ENCODE measurements around the gene BLOC1S3.
A peak's percentile ranks its signal among the peaks of the same experiment; 100 is the strongest.

The BLOC1S3 gene

DNA sequence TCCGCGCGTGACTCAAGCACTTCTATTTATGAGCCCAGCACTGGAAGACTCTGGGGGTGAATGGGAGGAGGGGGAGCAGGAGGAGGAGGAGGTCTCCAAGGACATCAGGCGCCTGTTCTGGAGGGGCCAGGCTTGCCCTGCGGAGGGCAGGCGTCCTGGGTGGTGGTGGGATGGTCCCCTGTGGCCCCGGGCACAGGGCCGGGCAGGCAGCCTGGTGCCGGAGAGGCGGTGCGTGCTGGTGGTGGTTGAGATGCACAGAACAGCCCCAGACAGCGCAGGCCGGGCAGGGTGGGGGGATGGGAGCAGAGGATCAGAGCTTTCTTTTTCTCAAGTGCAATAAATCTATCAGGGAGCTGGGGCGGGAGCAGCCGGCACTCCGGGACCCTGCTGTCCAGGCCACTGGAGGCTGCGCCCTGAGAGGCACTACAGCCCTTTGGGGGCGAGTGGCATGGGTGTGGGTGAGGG is 31.8 kb upstream of the BLOC1S3 start:
- DNase-seq, result no peak

DNA sequence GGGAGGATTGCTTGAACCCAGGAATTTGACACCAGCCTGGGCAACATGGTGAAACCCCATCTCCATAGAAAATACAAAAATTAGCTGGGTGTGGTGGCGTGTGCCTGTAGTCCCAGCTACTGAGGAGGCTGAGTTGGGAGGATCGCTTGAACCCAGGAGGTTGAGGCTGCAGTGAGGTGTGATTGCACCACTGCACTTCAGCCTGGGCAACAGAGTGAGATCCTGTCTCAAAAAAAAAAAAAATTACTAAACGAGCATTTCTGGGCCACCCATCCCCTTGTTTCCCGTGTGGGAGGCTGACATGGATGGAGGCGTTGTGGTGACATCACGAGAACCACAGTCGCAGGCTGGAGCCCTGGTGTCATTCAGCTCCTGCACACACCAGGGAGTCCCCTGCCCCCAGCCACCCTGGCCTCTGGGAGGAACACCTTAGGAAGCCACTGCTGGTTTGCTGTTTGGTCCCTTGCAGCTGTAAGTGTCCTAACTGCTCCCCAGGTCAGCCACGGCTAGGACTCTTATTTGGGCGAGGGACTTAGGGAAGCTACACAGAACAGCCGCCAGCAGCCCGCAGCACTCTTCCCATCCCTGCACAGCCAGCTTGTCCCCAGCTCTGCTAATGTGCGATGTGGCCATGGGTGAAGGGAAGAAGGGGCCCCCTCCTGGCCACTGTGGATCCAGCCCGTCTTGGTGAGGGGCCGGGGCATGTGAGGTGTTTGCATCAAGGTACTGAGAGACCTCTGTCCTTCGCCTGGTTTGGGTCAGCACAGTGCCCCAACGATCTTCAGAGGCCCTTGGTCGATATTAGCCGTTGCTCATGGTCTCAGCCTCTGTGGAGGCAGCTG is 30.5 kb upstream of the BLOC1S3 start:
- DNase-seq, result no peak

DNA sequence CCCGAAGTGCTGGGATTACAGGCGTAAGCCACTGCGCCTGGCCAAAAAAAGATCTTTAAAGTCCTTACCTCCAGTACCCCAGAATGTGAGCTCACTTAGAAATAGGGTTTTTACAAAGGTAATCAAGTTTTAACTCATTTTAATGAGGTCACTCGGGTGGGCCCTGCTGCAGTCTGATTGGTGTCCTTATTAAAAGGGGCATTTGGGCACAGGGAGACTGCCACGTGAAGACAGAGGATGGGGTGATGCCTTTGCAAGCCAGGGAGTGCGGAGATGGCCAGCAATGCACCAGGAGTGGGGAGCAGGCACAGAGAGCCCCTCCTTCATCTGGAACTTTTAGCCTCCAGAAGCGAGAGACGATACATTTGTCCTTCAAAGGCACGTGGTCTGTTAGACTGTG is 29.5 kb upstream of the BLOC1S3 start:
- DNase-seq, result no peak

DNA sequence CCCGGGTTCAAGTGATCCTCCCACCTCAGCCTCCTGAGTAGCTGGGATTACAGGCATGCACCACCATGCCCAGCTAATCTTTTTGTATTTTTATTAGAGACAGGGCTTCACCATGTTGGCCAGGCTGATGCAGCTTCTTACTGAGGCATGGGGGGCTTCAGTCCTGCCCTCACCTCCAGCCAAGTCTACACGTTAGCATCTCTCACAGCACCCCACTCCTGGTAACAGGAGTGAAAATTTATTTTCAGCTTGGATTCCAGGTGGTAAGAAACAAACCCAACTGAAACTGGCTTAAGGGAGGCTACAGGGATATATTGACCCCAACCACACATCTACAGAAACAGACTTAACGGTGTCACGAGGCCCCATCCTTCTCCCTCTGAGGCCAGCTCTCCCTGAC is 28.4 kb upstream of the BLOC1S3 start:
- no peak for DNase-seq

DNA sequence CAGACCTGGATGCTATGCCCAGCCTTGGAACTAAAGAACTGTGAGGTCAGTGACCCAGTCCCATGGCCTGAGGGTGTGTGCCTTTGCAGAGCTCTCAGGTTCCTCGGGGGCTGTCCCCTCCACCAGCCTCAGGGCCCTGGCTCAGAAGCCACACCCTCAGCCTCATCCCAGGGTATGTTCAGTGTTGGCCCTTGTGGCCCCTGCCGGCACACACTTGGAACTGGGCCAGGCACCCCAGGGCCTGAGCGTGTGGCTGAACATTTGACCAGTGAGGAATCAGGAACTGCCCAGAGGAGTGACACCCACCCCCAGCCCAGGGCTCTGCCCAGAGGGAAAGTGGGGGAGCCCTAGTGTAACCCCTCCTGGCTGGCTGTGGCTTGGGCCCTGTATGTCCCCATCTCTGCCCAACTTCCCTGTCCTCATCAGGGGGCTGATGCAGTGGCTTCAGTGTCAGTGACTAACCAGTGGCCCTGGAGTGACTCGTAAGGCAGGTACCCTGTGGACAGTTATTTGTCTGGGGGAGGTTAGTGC is 27.8 kb upstream of the BLOC1S3 start:
- DNase-seq, result no peak

DNA sequence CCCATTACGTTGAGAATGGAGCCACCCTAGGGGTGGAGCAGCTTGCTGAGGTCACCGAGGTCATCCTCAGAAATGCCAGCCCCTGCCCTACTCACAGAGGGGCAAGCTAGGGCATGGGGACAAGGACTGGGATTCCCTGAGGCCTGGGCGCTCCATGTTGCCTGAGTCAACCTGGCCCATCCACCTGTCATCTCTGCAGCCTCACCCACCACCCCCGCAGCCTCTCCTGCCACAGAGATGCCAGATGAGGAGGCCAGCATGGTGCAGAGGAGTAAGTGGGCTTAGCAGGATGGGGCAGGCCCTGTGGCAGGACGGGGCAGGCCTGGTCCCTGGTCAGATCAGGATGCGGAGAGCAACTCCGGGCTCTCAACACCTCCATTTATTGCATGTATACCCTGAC is 27.3 kb upstream of the BLOC1S3 start:
- no peak for DNase-seq

DNA sequence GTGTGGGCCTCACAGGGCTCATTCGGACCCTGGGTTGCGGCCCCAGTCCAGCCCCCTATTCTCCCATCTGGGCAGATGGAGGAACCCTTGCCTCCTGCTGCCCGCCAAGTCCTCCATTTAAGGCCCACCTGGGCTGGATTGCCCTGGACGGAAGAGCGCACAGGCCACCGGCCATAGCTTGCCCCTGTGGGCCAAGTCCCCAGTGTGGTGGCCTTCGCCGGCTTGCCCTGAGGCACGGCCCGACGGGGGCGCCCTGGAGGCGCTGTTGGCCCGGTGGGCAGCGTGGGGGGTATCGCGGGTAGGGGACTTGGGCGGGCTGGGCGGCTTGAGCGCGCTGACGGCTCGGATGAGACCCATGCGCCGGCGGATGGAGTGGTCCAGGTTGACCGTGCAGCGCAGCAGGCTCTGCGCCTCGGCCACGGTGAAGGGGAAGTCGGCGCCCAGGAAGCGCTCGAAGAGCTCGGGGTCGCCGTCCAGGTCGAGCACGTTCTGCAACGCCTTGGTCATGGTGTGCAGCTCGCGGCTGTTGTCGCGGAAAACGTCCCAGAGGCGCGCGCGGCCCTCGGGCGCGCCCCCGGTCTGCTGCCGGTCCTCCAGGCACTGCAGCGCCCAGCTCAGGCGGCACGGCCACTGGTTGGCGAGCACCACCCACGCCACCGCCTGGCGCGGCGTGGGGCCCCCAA is 26.6 kb upstream of the BLOC1S3 start:
- DNase-seq, result no peak

DNA sequence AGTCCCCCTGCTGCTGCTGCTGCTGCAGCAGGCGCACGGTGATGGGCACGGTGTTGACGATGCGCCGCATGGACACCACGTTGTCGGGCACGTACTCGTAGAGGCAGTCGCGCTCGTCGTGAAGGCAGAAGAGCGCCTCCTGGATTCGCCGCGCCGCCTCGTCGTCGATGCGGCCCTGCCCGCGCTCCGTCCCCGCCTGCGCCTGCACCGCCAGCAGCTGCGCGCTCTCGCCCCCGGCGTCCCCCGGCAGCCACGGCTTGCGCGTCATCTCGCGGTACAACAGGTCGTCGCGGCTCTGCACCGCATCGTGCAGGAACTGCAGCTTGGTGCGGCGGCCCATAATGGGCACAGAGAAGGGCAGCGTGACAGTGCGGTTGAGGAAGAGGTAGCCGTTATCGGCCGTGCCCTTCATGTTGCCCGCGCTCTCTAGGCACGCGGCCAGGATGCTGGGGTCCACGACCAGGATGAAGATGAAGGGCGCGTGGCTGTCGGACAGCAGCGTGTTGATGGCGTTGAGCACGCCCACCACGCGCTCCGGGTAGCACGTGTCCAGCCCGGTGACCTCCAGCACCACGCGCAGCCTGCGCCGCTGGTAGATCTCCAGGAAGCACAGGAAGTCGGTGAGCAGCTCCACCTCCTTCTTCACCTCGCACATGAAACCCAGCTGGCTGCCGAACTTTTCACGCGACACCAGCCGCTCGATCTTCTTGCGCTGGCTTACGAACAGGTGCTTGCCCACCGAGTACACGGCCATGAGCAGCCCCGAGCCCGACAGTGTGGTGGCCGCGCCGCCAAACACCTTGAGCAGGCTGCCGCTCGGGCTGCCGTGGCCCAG is 25.9 kb upstream of the BLOC1S3 start:
- peak; percentile 28 for DNase-seq

DNA sequence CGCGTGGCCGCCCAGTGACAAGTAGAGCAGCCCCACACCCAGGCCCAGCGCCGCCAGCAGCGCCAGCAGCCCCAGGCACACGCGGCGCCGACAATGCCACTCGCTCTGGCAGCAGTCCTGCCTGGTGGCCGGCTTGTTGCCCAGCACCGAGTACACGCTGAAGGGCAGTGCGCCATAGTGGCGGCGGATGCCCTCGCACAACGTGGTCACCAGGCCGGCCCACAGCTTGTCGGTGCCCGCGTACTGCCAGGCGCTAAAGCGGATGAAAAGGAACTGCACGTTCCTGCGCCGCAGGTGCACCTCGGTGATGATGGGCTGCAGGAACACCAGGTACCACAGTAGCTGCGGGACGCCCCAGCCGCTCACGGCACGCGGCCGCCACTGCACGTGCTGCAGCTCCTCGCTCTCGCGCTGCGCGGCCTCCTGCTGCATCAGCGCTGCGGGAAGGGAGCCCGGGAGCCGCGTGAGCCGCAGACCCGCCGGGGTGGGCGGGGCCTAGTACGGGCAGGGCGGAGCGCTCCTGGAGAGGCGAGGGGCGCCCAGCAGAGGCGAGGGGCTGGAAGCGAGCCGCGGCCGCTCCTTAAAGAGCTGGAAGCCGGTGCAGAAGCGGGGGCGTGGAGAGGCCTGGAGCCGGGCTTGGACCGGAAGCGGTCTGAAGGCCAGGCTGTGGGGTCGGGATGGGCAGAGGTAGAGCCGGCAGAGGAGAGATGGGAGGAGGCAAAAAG is 25.1 kb upstream of the BLOC1S3 start:
- DNase-seq, result no peak

DNA sequence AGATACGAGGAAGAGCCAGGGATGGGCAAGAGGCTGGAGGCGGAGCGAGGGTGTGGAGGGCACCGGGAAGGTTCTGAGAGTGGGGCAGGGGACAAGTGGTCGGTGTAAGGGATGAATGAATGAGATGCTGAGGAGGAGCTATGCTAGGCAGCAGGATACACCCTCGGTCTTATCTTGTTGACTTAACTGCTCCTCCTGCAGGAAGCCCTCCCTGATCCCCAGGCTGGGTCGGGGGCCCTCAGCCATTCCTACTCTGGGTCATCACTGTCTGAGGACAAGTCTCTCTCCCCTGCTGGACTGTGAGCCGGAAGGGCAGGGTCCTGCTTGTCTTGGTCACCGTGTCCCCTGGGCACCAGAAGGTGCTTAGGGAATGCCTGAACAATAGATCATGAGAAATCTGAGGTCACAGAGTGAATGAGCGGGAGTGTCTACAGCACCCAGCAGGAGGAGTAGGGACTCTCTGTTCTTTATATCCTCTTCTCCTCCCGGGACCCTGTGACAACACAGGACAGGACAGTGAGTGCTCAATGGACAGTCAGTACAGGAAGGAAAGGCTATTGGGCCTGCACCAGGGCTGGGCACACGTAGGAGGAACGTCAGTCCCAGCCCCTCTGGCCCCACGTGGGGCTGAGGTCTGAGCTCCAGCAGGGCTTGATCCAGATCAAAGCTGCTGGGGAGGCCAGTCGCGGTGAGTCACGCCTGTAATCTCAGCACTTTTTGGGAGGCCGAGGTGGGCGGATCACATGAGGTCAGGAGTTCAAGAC is 24.3 kb upstream of the BLOC1S3 start:
- DNase-seq, result peak; percentile 73

DNA sequence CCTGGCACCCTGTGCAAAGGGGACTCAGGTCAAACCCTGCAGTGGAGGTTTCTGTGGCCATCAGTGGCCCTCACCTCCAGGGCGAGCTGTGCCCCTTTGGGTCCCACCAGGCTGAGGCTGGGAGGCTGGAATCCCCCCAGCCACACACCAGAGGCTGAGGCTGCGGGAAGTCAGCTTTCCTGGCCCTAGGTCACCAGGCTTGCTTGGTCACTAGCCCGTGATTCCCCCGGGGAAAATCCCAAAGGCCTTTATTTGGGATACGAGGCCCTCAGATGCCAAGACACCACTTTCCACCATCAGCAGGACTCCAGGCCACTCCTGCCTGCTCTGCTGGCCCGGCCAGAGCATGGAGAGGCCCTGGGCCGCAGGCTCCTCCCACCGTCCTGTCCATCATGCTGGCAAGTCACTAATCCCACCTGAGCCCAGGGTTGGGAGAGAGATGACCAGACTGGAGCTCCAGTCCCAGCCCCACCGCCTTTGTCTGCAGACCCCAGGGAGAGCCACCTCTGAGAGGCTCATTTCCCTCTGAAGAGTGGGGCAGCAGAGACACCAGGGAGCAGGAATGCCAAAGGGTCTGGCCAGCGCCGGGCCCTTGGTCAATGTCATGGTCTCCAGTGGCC is 22.5 kb upstream of the BLOC1S3 start:
- DNase-seq, result no peak

DNA sequence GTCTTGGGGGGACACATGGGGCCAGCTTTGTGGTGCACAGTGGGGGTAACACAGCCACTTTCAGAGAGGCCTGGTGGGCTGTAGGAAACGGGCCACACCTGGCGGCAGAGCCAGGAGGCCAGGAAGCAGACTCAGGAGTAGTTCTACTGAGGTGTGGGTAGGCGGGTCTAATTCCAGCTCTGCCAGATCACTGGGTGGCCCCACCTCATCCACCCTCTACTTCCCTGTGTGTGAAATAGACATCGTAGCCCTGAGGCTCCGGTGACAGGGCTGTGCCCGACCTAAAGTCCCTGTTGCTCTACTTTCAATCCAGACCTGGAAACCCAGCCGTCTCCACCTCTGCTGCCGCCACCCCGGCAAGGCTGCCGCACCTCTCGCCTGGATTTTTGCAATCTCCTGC is 21.8 kb upstream of the BLOC1S3 start:
- DNase-seq, result no peak

DNA sequence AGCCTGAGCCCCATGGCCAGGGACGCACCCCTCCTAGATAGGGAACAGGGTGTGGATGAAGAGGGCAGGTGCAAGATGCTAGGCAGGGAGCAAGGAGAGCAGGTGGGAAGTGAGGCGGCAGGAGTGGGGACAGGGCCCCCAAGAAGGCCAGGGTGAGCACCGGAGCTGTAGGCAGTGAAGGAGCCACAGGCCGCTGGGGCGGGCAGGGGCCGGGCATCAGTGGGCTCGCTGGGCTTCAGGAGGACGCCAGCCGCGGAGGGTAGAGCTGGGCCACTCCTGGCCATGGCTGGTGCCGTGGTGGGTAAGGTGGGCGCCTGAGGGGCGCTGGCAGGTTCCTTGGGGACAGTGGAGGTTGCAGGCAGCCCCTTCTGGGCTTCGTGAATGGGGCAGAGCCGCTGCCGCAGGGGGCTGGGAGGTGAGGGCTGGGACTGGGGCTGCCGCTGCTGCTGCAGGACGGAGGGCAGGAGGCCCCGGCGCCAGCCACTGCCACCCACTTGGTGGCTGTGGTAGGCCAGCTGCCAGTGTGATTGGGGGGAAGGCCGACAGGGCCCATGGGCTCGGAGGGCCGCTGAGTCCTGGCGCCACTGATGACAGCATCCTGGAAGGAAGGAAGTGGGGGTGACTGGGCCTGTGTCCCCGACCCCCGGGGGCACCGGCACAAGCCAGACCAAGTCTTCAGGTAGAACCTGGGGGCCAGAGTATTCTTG is 19.9 kb upstream of the BLOC1S3 start:
- DNase-seq, result no peak

DNA sequence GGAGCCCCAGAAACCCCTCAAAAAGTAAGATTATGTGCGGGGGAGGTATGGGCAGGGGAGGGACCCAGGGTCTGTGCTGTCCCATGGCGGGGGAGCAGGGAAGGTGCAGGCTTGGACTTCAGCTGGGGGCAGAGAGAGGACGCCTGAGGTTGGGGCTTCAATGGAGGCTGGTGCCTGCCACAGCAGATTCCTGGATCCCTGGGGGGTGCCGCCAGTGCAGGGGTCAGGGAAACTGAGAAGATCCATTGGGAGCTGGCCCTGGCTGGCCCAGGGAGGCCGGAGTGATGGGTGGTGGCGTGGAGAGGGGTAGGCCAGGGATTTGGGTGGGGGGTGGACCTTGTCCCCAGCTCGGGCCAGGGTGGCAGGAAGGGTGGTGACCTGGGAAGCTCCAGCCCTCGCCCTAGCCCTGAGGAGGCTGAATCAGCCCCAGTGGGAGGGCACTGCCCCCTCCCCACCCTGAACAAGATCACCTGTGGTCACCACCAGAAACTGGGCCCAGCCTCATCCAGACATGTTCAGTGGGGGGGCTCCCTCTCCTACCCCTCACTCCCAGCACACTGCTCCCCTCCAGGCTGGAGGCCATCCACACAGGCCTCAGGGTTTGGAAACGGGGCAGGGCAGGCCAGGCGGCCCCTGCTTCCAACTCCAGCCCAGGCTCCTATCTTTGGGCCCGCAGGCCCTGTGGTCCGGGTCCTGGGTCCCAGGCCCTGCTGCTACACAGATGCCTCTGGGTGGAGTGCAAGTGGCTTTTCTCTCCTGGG is 19.2 kb upstream of the BLOC1S3 start:
- no peak for DNase-seq

DNA sequence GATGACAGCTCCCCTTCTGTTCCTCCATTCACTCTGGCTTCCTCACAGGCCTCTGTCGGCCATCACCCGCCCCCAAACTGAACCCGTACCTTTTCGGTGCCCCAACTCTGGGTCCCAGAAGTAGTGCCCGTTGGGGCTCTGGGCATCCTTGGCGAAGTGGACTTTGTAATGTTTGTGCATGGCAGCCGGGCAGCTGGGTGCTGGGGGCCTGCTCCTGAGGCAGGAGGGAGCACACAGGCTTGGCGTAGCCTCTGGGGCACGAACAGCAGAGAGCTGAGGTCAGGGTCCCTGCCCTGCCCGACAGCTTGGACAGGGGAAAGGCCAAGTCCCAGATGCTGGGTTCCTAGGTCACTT is 18.6 kb upstream of the BLOC1S3 start:
- no peak for DNase-seq

DNA sequence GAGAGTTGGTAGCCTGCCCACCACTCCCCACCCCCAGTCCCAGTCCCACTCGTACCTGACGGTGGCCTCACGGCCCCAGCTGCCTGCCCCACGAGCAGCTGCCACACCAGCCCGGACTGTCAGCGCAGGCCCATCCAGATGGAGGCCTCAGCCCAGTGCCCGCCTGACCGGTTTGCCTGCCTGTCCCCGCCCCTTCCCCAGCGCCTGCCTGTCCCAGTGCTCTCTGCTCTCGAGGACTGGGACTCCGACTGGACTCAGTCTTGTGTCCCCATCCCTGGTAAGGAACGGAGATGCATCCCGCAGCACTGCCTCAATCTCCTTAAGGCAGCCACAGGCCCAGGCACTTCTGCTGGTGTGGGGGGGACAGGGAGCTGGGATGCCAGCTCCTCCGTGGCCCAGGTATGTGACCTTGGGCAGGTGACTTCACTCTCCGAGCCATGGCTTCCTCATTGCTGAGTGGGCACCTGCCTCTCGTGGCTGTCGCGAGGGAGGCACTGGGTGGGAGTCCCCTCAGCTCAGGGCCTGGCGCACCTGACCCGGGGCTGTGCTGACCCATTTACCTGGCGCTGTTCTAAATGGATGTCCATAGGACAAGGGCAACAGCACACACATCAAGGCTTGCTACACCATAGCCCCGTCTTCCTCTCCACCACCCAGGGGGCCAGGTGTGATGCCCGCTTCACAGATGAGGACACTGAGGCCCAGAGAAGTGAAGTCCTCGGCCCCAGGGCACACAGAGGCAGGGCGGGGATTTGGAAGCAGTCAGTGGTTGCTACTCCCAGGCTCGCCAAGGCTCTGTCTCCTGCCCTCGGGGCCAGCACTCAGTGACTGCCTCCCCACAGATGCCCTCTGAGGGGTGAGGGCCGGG is 17.5 kb upstream of the BLOC1S3 start, which contains the start of gene NKPD1:
TSS of gene NKPD1 (minus strand) at position 113 of the 868 bp plus-strand sequence. CDS start 832 bp downstream, outside the sequence.
- DNase-seq, result no peak

DNA sequence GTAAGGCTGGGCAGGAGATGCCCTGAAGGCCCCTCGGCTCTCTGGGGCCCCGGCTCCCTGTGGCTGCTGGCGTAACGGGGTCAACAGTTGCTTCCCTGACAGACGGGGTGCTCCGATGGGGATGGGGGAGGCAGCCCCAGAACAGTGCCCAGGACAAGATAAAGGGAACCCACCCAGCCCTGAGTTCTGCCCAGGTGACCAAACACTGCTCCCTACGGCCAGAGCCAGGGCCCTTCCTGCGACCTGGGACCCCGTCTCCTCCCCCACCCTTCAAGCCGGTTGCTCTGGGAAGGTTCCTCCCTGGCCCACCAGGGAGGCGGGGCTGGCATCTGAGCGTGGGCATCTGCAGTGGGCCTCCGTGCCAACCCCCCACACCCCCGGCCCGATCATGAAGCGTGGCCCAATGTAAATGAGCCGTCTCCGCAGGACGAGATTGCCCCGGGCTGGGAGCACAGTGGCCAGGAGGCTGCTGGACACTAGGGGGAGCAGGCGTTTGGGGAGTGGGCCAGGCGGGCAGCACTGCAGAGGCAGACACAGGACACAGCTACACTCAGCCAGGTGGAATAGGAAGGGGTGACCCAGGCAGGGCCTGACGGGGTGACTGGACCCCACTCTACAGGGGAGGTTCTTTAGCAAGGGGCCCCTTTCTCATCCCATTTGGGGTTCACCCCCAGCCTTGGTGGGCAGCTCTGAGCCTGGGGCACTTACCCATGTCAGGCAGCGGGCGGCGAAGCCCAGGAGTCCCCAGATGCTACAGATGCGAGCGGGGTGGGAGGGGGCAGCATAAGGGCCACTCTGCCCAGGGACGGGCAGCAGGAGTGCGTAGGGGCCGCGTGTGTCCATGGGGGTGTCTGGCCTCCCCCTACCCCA is 16.6 kb upstream of the BLOC1S3 start:
- DNase-seq, result no peak

Measured in inflammatory macrophage treated with lipopolysaccharide for 4 hours (primary cell).